GM21423 (cell line): ENCODE data around the gene XPO6.
"Not testable (repeated sequence)": the region's sequence is repeated elsewhere in the genome, so short reads cannot be mapped to it uniquely, and the experiment has no call there.

Source experiments
- ATAC-seq: cut with Tn5 transposase; IDR thresholded peaks from one replicate; pipeline ENCODE4 v1.9.1; 2021; ENCODE audit warnings: mild to moderate bottlenecking, moderate library complexity; ENCODE audit not compliant: unreplicated experiment

XPO6 gene

GRCh38 chr16:28117168-28117565, 94.6 kb downstream of the XPO6 start:
- no peak for ATAC-seq

- ATAC-seq = not testable (repeated sequence)
These were observed 95.9 kb downstream of the XPO6 start for GRCh38 chr16:28115866-28116265.

GRCh38 chr16:28112908-28113307, 98.9 kb downstream of the XPO6 start:
- no peak for ATAC-seq

- no peak for ATAC-seq
These were observed 100.8 kb downstream of the XPO6 start for GRCh38 chr16:28110977-28111376.

GRCh38 chr16:28110479-28110878, 101.3 kb downstream of the XPO6 start:
- no peak for ATAC-seq

- ATAC-seq = no peak
These were observed 101.7 kb downstream of the XPO6 start for GRCh38 chr16:28110074-28110473.

GRCh38 chr16:28108590-28109247, 103.0 kb downstream of the XPO6 start:
- ATAC-seq = no peak

- no peak for ATAC-seq
These were observed 104.5 kb downstream of the XPO6 start for GRCh38 chr16:28107232-28107631.

- no peak for ATAC-seq
These were observed 105.1 kb downstream of the XPO6 start for GRCh38 chr16:28106467-28107215.

- no peak for ATAC-seq
These were observed 105.8 kb downstream of the XPO6 start for GRCh38 chr16:28105954-28106353.

GRCh38 chr16:28105297-28105696, 106.5 kb downstream of the XPO6 start:
- no peak for ATAC-seq

- no peak for ATAC-seq
These were observed 107.4 kb downstream of the XPO6 start for GRCh38 chr16:28104404-28104803.

GRCh38 chr16:28103516-28104170, 108.1 kb downstream of the XPO6 start:
- ATAC-seq = no peak

GRCh38 chr16:28101533-28101890, 110.3 kb downstream of the XPO6 start:
- no peak for ATAC-seq

- ATAC-seq = no peak
These were observed 110.8 kb downstream of the XPO6 start for GRCh38 chr16:28100810-28101532.

GRCh38 chr16:28098959-28099945, 112.5 kb downstream of the XPO6 start:
- ATAC-seq = no peak

- ATAC-seq = no peak
These were observed 113.4 kb downstream of the XPO6 start for GRCh38 chr16:28098171-28098958.

GRCh38 chr16:28096983-28097899, 114.5 kb downstream of the XPO6 start:
- no peak for ATAC-seq

- no peak for ATAC-seq
These were observed 118.4 kb downstream of the XPO6 start for GRCh38 chr16:28093385-28093725.
